ENCODE results near the gene TMEM182.
A peak's percentile ranks its signal among the peaks of the same experiment; 100 is the strongest.

Gene TMEM182, protein sequence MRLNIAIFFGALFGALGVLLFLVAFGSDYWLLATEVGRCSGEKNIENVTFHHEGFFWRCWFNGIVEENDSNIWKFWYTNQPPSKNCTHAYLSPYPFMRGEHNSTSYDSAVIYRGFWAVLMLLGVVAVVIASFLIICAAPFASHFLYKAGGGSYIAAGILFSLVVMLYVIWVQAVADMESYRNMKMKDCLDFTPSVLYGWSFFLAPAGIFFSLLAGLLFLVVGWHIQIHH

DNA sequence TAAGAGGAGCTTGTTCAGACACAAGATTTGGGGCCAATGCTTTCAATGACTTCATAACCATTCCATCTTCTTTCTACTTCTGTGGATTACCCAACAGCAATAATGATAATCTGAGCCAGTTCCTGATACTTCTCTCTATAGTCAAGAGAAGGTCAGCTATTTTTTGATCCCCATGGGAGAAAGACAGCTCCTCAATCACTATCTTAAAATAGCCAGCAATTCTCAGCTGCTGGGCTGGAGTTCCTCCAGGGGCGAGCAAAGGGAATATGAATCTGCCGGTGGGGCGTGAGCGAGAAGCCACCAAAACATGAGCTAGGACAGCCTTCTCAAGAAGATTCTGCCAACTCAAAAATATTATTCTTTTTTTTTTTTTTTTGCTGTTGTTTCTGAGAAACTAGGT, at the start of gene TMEM182:
Gene TMEM182 (plus strand): TSS at position 269 of the 400 bp plus-strand sequence. CDS start 187 bp downstream, outside the sequence.
- in situ Hi-C loops (cut with MboI; ENCODE audit: low pct_unique_long_range_greater_than_20kb, low sequenced_read_pairs), result no loop called here
- DNase-seq, result no peak

DNA sequence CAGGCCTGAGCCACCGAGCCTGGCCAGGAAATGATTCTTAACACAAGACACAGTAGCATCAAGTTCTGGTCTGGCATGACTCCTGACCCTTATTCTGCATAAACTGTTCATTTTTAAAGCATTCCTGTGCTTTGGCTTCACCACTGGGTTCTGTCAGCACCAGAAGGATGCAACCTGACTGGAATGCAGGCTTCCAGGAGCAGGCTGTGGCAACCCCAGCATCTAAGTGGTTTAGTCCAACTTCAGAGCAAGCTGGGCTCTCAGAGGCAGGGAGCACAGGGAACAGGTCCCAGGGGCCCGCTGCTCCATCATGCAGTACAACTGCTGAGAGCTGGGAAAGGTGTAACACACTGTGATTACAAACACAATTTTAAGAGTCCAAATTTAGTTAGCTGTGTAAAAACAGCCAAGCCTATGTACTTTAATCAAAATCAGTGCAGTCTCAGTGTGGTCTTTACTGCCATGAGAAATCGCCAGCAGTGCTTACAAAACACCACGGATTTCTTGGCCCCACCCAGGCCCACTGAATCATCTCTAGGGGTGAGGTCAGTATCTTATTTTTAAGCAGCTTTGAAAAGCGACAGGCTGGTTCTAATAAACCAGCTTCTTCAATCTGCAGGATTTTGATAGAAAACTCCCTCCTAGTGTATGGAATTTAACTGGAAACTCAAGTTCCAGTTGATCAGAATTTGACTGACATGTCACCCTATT, 44.4 kb upstream of the TMEM182 start:
- no peak for DNase-seq
- in situ Hi-C loops (cut with MboI; ENCODE audit: low pct_unique_long_range_greater_than_20kb, low sequenced_read_pairs), result no loop called here

DNA sequence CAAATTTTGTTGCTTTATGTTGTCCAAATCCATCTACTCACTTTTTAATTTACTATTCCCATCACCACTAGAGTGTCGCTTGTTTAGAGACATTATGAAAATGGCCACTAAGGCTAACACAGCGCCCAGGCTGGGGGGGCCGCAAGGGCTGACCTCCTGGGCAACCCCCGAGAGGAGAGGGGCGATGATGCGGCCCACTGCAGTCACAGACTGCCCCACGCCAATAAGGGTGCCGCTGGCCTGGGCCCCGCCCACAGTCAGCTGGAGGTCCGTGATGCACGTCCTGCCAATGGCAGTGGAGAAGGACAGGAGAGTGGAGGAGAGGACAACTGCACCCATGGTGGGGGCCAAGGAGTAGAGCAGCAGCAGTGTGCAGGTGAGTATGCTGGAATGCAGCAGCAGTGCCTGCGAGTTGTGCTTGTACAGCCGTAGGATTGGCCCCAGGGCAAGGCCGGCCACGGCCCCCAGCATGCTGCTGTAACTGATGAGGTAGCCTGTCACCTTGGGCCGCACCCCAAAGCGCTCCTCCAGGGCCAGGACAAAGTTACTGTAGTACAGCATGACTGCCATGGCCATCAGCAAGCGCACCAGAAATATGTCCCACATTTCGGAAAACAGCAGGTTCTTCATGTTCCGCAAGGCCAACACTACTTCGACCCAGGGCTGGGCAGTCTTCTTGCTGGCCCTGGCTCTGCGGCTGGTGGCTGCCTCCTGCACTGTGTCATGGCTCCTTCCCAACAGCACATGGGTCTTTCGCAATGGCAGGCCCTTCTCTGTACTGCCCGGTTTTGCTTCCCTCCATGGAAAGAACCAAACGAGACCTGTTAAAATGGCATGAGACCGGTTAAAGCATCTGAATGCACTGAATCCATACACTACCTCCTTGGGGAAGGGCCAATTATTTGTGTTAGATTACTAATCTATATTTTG, 43.2 kb upstream of the TMEM182 start:
- in situ Hi-C loops (cut with MboI; ENCODE audit: low pct_unique_long_range_greater_than_20kb, low sequenced_read_pairs), result no loop called here
- no peak for DNase-seq

DNA sequence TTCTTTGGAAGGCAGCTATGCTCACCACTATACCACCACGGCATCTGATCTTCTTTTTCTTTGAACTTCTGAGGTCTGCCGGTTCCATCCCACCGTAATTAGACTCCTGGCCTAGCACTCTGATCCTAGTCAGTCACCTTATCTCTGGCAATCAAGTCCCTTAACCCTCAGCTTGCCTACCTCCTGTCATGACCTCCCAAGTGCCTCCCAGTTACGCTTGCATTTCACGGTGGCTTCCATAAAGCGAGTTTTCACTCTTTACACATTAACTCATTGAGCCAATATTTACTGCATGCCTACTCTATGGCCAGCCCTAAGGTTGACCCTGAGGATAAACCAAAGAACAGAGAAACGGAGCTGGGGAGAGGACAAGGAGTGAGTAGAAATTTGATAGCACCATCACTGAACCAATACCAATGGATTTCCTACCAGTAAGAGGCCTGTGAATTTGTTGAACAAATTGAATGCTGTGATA, 37.8 kb upstream of the TMEM182 start:
- no peak for DNase-seq
- in situ Hi-C loops (cut with MboI; ENCODE audit: low pct_unique_long_range_greater_than_20kb, low sequenced_read_pairs), result no loop called here

DNA sequence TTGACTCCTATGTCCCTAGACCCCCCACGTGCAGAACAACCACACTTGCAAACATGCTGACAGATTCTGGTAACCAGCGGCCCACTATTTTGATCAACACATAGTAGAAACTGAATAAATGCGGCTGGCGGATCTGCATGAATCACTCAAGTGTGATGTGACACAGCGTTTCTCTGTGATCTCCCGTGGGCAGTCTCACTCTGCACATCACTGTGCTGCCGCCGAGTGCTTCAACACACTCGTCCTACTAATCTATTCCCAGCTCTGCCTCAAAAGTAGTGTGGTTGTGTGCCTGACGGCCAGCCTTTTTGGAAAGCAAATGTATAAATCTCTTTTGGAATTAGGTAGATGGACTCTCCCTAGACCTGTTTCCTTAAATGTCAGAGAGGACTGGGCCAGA, 37.3 kb upstream of the TMEM182 start:
- in situ Hi-C loops (cut with MboI; ENCODE audit: low pct_unique_long_range_greater_than_20kb, low sequenced_read_pairs), result no loop called here
- no peak for DNase-seq

DNA sequence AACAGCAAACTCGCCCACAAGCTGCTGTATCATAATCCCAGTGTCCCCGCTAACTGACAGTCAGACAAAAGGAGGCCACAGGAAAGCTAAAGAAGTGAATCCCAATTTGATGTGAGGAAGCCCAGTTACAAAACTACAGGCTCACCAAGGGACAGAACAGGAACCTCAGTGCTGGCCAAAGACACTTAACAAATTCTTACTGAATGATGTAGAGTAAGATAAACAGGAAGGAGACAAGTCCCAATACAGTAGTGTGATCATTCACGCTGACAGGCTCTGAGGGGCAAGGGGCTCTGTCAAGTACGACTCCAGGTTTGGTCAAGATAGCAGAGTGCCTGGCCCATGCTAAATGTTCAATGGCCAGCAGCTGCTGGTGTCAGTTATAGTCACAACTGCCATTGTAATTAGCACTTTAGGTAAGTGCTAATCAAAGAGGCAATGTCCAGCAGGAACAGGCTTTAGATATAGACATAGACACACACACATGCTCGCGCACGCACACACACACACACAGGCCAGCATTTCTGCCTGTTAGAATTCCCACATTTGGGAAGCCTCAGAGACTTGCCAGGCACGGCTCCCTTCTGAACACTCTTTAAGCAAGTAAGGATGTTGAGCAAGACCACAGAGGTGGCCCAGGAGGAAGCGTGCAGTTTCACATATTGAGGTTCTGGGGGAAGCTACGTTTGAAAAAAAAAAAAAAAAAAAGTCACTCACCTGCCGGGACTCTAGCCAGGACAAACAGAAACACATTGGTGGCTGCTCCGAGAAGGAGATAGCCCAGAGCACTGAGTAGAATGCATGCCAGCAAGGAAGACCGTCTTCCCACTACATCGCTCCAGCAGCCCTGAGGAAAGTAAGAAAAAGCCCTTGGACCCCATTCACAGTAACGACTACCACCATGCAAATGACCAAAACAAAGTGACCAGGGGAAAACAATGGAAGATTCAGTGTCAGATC, 35.4 kb upstream of the TMEM182 start:
- in situ Hi-C loops (cut with MboI; ENCODE audit: low pct_unique_long_range_greater_than_20kb, low sequenced_read_pairs), result no loop called here

DNA sequence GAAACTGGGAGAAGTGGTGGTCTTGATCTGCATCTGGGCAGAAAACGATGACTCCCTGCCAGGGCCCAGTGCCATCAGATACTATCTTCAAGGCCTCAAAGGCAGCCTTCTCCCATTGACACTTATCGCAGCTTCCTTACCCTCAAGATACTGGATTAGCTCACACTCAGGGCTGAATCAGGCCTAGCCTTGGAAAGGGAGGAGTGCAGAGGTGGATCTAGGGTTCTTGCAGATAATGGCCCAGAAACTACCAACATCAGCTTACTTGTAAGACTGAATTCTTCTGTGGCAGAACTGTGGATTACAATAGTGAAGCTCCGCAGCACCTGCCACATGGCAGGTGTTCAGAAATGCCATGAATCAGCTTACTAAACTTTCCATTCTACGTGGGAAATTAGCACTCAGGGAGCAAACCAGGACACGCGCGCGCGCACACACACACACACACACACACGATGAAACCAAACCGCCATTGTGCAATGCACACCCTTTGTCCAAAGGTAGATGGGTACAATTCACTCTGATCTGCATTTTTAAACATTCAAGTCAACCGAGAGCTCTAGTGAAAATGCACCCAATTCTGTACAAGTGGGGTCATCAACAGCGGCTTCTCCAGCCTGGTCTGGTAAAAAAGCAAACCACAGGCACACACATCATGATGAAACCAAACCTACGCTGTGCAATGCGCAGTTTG, 26.3 kb upstream of the TMEM182 start:
- in situ Hi-C loops (cut with MboI; ENCODE audit: low pct_unique_long_range_greater_than_20kb, low sequenced_read_pairs), result no loop called here
- peak; percentile 14 for DNase-seq

More for the DNA sequence above, 35.4 kb upstream of the TMEM182 start:
- no peak for DNase-seq

DNA sequence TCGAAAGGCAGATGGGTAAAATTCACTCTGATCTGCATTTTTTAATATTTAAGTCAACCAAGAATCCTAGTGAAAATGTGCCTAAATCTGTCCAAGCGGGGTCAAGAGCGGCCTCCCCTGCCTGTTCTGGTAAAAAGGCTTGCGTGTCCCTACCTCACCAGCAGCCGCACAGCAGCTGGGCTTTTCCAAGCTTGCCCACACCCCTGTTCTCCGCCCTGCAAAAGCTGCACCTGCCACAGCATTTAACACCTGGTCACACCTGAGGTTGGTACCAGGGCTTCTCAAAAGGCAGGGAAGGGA, 25.8 kb upstream of the TMEM182 start:
- DNase-seq, result peak; percentile 50
- in situ Hi-C loops (cut with MboI; ENCODE audit: low pct_unique_long_range_greater_than_20kb, low sequenced_read_pairs), result no loop called here

DNA sequence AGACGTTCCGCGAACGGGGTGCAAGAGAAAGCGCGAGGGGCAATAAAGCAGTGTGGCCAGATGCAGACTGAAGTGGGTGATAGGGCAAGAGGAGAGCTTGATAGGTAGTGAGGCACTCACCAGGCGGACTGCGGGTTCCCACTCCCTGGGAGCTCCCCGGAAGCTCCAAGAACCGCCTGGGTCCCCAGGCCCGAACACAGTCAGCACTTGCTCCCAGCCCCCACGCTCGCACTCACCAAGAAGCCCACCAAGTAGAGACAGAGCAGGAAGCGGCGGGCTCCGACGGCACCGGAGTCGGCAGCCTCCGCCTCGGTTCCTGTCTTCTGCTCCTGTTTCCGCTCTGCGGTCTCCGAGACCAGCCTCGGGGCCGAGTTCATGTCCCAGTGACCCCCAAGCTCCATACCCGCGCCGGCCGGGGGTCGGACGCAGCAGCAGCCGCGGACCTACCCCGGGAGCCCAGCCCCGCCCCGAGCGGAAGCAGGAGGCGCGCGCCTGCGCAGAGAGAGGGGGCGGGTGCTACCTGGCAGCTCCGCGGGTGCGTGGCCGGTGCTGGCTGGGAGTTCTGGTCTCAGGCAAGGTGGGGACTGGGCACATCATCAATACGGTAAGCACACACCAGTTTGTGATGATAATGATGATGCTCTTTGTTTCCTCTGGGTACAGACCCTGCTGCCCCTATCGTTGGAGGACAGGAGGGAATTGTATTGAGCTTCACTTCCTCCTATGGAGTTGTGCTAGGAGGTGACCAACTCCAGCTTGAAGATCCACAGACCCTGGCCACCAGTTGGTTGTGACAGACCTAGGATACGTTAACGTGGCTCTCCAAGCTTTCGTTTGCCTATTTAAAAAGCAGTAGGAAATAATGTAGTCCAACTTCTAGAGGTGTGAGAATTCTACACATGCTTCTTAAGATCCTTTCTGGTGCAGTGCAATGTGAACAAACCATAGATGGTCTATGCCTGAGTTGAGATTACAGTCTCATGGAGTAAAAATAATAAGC, 25.1 kb upstream of the TMEM182 start:
- DNase-seq, result peak; percentile 85
- in situ Hi-C loops (cut with MboI; ENCODE audit: low pct_unique_long_range_greater_than_20kb, low sequenced_read_pairs), result no loop called here

DNA sequence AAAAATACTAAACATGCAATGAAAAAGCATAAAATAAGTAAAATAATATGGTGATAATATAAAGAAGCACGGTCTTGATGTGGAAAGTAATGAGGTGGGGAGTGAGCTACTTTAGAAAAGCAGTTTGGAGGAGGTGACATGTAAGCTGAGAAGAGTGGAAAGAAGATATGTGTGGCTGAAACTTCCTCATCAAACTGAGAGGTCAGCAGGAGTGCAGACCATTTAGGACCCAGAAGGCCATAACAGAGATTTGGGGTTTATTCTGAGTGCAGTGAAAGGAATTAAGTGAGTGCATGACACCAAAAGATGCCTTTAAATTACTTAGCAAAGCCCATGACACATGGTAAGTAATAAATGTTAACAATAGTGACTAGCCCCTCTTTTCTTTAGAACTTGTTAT, 24.4 kb upstream of the TMEM182 start:
- DNase-seq, result no peak

DNA sequence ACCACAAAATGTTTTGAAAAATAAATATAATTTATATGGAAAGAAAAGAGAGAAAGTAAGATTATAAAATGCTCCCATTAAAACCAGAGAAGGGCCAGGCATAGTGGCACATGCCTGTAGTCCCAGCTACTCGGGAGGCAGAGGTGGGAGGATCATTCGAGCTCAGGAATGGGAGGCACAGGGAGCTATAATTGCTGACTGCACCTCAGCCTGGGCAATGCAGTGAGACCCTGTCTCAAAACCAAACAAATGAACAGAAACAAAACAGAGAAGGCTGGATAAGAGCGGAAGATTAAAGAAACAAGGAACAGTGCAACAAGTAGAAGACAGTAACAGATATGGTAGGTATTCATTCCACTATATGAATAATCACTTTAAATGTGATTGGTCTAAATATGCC, 18.6 kb upstream of the TMEM182 start:
- in situ Hi-C loops (cut with MboI; ENCODE audit: low pct_unique_long_range_greater_than_20kb, low sequenced_read_pairs), result no loop called here
- DNase-seq, result no peak

More for the DNA sequence above, 24.4 kb upstream of the TMEM182 start:
- in situ Hi-C loops (cut with MboI; ENCODE audit: low pct_unique_long_range_greater_than_20kb, low sequenced_read_pairs), result no loop called here

DNA sequence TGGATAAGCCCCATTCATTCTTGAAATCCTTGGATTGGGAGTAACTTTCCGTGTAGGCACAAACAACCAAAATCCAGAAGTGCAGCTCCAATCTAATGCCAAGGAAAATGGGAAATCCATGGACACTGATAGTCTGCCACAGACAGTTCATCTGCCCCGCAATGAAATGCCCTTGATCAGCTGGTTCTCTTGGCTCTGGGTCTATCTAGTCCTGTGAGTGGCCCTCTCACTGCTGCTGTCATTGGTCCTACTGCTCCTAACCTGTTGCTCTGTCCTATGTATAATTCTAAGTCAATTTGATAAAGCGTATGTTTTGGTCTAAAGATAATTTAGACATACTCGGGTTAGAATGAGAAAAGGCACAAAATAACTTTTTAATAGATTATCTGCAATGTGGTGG, 13.7 kb upstream of the TMEM182 start:
- DNase-seq, result no peak
- in situ Hi-C loops (cut with MboI; ENCODE audit: low pct_unique_long_range_greater_than_20kb, low sequenced_read_pairs), result no loop called here

DNA sequence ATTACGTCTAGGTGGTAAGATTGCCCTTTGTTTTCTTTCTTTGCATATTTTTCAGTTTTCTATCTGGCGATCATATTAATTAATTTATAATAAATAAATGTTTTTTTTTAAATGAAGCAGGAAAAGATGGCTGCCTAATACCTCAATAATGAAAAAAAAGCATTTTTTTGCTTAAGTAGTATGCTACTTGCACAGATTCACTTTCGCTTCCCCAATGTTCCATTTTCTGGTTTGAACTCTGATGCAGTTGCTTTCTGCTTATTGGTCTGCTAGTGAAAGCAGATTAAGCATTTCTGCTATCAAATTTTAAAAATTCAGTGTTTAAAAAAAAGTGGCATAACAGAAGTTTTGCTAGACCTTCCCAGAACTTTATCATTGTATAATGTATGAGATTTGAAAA, 11.9 kb upstream of the TMEM182 start:
- DNase-seq, result no peak
- in situ Hi-C loops (cut with MboI; ENCODE audit: low pct_unique_long_range_greater_than_20kb, low sequenced_read_pairs), result no loop called here

DNA sequence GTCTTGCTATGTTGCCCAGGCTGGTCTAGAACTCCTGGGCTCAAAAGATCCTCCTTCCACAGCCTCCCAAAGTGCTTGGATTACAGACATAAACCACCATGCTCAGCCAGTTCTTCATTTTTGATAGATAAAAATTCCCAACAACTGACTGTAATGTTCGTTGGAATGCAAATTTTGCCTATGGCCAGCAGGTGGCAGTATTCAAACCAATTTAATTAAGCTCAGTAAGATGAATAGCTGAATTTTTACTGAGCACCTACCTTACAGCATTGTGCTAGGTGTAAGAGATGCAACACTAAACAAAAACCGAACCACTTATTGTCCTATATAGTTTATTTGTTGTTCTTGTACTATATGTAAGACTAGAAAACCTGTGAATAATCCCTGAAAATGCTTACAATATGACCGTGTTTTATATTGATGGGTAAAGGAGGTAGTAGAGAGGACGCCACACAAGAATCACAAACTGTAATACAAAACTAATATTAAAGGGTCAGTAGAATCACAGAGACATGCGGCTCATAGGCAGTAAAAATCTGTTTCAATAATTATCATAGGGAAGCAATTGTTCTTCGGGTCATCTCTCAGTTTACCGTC, 8.2 kb upstream of the TMEM182 start:
- peak; percentile 78 for DNase-seq
- in situ Hi-C loops (cut with MboI; ENCODE audit: low pct_unique_long_range_greater_than_20kb, low sequenced_read_pairs), result no loop called here

DNA sequence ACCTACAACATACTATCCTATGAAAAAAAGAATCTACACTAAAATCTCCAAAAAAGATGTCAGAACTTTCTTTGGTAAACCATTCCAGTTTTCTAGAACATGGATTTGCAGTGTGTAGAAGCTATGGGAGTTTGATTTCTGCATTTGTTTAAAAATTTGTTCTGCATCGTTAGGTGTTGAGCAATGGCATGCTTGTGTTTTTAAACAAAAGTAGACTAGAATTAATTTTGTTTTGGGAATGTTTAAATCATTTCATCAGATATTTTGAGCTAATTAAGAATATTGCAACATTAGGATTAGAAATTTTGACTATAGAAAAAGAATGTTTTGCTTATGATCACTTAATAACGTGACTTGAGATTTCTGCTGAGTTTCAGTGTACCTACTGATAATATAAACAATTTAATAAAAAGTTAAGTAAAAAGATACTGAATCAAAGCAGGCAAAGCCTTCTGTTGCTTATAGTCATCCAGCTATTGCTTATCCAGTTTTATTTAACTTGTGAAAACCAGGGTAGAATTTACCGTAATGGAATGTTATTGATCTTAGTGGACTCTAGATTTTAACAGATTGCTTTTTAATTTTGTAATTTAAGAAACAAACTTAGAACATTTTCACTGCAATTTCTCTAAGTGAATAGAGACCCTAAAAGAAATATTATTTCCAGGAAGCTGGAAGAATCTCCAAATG, 7.2 kb upstream of the TMEM182 start:
- in situ Hi-C loops (cut with MboI; ENCODE audit: low pct_unique_long_range_greater_than_20kb, low sequenced_read_pairs), result no loop called here
- DNase-seq, result no peak

DNA sequence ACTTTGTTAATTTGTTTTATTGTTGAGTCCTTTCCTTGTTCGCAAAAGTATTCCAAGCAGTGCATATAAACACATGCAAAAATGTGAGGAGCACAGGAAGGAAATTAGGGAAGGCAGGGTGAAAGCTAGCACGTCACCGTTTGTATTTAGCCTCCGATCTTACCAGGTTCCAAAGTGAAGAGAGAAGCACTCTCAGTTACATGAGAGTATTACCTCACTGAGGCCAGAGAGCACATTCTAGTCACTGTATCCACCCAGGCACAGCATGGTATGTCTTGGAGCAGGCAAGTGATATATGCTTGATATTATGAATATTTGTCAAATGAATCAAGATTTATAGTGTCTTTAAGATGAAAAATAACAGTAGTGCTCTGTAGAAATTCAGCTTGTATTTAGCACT, 6.5 kb upstream of the TMEM182 start:
- no peak for DNase-seq
- in situ Hi-C loops (cut with MboI; ENCODE audit: low pct_unique_long_range_greater_than_20kb, low sequenced_read_pairs), result no loop called here

Data from KBM-7 (cell line).